ENCODE measurements around the gene GTPBP6. TPM values are rescaled to one million over a fixed set of nuclear protein-coding genes. Genes with fewer than 3 reads are reported as not detected.

Gene GTPBP6, protein sequence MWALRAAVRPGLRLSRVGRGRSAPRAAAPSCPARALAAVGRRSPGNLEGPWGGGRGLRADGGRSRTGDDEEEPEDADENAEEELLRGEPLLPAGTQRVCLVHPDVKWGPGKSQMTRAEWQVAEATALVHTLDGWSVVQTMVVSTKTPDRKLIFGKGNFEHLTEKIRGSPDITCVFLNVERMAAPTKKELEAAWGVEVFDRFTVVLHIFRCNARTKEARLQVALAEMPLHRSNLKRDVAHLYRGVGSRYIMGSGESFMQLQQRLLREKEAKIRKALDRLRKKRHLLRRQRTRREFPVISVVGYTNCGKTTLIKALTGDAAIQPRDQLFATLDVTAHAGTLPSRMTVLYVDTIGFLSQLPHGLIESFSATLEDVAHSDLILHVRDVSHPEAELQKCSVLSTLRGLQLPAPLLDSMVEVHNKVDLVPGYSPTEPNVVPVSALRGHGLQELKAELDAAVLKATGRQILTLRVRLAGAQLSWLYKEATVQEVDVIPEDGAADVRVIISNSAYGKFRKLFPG
- total RNA-seq: 10 to 100 TPM; 54.5 to 60.2 TPM

DNA sequence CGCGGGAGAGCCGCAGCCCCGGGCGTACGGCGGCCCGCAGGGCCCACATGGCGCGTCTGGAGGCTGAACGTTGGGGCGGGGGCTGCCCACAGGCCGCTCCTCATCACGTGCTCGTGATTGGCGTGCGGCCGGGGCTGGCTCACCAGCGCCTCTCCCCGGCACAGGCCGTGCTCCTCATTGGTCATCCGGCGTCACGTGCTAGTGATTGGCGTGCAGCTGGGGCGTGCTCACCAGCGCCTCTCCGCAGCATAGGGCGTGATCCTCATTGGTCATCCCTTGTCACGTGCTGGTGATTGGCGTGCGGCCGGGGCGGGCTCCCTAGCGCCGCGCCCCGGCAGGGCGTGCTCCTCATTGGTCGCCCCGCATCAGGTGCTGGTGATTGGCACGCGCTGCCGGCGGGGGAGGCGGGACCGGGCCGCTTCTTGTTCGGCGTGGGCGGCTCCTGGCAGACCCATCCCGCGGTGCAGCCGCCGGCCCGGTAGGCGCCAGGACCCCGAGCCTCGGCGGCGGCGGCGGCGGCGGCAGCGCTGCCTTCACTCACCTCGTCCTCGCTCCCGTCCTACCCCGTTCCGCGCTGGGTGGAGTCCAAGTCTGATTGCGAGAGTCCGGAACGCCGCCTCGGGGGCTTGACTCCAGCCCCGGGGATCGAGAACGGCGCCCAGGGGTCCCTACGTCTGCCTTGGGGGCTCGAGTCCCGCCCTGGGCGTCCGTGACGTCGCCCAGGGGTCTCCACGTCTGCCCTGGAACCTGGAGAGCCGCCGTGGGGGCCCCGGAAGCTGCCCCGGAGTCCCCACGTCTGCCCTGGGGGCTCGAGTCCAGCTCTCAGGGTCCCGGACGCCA lies at the start of gene GTPBP6:
GTPBP6 (minus strand) TSS at position 58 of the 840 bp plus-strand sequence; CDS start at position 49, 9 bp downstream.
- ATAC-seq: peak; percentile 78
- ChIA-PET CTCF (no interaction called here), POLR2A (no interaction called here)
- peak; percentile 99 for DNase-seq
- Mint-ChIP-seq H3K36me3 (ENCODE audit: low read depth) (peaks cover 5% of the 10 kb centered on the region), H3K27ac (peak within 1 kb of the TSS; percentile 99), H3K9me3 (ENCODE audit: low read depth) (no peaks in the 10 kb centered on the region), H3K4me1 (peaks cover 23% of the 10 kb centered on the region), H3K27me3 (no peaks in the 10 kb centered on the region), H3K4me3 (peak within 1 kb of the TSS; percentile 88)
- intact Hi-C loops (cut with DNase I, micrococcal nuclease): loop anchor here (1.0 kb wide), 4 partner anchors 36 to 1272 kb away; partner anchors contain the start of genes AKAP17A (in 1 of the 2) and SLC25A6 (in 1 of the 2)

DNA sequence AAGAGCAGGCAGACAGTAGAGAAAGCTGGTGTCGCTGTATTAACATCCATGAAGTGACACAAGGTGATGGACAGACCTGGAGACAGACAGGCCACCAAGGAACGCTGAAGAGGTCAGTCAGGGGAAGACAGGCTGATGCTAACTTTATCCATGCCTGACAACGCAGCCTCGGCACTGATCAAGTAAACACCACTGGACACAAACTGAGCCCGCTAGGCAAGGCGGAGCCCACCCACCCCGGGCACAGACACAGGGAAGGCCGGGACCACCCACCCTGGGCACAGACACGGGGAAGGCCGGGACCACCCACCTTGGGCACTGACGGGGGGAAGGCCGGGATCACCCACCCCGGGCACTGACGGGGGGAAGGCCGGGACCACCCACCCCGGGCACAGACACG lies 49.3 kb upstream of the GTPBP6 start:
- ChIA-PET CTCF (no interaction called here), POLR2A (no interaction called here)
- intact Hi-C loops (cut with DNase I, micrococcal nuclease): no loop called here
- Mint-ChIP-seq H3K4me3 (no peak overlapping the region), H3K27ac (no peak overlapping the region), H3K27me3 (peaks cover 15% of the 10 kb centered on the region), H3K4me1 (peaks cover 11% of the 10 kb centered on the region), H3K36me3 (ENCODE audit: low read depth) (peaks cover 10% of the 10 kb centered on the region), H3K9me3 (ENCODE audit: low read depth) (no peaks in the 10 kb centered on the region)
- DNase-seq (no peak), ATAC-seq (no peak)

DNA sequence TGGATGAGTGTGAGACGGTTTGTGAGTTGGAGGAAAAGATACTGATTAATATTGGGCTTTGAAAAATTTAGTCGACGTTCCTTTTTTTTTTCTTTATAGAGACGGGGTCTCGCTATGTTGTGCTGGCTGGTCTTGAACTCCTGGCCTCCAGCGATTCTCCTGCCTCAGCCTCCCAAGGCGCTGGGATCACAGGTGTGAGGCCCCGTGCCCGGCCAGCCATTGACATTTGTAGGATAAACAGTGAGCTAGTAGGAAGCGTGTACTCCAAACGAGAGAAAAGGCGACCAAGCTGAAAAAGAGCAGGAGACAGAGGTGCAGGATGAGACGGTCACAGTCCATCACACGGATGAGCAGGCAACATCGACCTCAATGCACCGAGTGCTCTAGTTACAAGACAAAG lies 48.8 kb upstream of the GTPBP6 start:
- Mint-ChIP-seq H3K36me3 (ENCODE audit: low read depth) (peaks cover 9% of the 10 kb centered on the region), H3K27ac (no peak overlapping the region), H3K9me3 (ENCODE audit: low read depth) (peaks cover under 1% of the 10 kb centered on the region), H3K4me1 (peaks cover 9% of the 10 kb centered on the region), H3K4me3 (no peak overlapping the region), H3K27me3 (peaks cover 12% of the 10 kb centered on the region)
- ATAC-seq: no peak
- ChIA-PET POLR2A (no interaction called here), CTCF (no interaction called here)
- no peak for DNase-seq
- intact Hi-C loops (cut with DNase I, micrococcal nuclease): no loop called here

DNA sequence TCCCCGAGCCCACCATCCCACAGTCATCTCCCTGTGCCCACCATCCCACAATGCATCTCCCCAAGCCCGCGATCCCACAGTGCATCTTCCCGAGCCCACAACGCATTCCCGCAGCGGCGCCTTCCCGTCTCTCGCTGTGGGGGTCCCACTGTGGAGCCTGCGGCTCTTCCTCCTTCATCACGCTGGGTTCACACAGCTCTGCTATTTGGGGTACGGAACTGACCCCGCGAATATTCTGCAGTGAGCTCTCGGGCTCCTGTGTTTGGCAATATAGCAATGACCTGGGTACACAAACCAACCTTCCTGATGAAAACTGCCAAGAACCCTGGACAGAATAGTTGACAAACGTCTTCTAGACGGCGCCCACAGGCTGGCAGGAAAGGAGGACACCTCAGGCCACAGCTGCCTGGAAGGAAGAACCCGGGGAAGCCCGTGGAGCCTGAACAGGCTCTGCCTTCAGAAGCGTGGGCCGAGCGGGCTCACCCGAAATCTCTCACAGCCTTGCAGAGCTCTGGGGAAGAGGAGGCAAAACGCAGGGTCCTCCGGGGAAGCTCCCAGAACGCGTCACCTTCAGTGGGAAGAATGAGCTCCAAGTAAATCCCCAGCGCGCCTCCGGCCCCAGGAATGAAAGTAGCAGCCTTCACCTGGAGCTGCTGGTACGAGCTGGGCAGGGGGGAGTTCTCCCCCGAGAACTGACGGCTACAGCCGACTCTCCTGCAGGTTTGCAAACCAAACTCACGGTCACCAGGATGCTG lies 45.2 kb upstream of the GTPBP6 start:
- H3K27me3 Mint-ChIP-seq: no peaks in the 10 kb centered on the region
- CTCF ChIA-PET: no interaction called here
- peaks cover 18% of the 10 kb centered on the region for H3K9me3 Mint-ChIP-seq (ENCODE audit: low read depth)
- POLR2A ChIA-PET: no interaction called here
- H3K36me3 Mint-ChIP-seq (ENCODE audit: low read depth): peaks cover 34% of the 10 kb centered on the region
- ATAC-seq (no peak), DNase-seq (no peak)
- no peak overlapping the region for H3K4me3 Mint-ChIP-seq
- no peak overlapping the region for H3K27ac Mint-ChIP-seq
- H3K4me1 Mint-ChIP-seq: no peaks in the 10 kb centered on the region
- intact Hi-C loops (cut with DNase I, micrococcal nuclease): no loop called here

DNA sequence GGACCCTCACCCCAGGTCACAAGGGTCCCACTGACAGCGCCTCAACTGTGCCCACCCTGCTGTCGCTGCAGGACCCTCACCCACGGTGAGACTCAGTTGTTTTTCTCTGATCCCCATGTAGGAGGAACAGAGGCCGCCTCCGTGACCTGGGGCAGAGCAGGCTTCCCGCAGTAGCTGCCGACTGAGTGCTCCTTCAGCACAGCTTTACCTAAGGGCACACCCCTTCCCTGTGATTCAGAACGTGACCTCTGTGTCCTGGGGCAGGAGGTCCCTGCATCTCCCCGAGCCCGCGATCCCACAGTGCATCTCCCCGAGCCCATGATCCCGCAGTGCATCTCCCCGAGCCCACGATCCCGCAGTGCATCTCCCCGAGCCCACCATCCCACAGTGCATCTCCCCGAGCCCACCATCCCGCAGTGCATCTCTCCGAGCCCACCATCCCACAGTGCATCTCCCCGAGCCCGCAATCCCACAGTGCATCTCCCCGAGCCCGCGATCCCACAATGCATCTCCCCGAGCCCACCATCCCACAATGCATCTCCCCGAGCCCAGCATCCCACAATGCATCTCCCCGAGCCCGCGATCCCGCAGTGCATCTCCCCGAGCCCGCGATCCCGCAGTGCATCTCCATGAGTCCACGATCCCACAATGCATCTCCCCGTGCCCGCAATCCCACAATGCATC lies 44.5 kb upstream of the GTPBP6 start:
- DNase-seq (no peak), ATAC-seq (no peak)
- Mint-ChIP-seq H3K27ac (no peak overlapping the region), H3K36me3 (ENCODE audit: low read depth) (peaks cover 39% of the 10 kb centered on the region), H3K4me3 (no peak overlapping the region), H3K4me1 (no peaks in the 10 kb centered on the region), H3K9me3 (ENCODE audit: low read depth) (peaks cover 21% of the 10 kb centered on the region), H3K27me3 (no peaks in the 10 kb centered on the region)
- ChIA-PET POLR2A (no interaction called here), CTCF (no interaction called here)
- intact Hi-C loops (cut with DNase I, micrococcal nuclease): no loop called here

DNA sequence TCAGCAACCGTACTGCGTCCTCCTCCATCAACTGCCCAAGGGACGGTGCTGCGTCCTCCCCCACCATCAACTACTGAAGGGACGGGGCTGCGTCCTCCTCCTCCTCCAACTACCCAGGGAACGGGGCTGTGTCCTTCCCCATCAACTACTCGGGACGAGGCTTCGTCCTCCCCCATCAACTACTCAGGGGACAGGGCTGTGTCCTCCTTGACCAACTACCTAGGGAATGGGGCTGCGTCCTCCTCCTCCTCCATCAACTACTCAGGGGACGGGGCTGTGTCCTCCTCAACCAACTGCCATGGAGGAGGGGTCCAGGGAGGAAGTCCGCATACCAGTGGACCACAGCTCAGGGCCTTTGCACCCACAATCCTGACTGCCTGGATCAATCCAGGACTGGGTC lies 43.8 kb upstream of the GTPBP6 start:
- H3K4me1 Mint-ChIP-seq: peaks cover 6% of the 10 kb centered on the region
- H3K27ac Mint-ChIP-seq: no peak overlapping the region
- H3K27me3 Mint-ChIP-seq: no peaks in the 10 kb centered on the region
- DNase-seq: no peak
- peaks cover 46% of the 10 kb centered on the region for H3K36me3 Mint-ChIP-seq (ENCODE audit: low read depth)
- peaks cover 26% of the 10 kb centered on the region for H3K9me3 Mint-ChIP-seq (ENCODE audit: low read depth)
- ATAC-seq: no peak
- ChIA-PET POLR2A (no interaction called here), CTCF (no interaction called here)
- H3K4me3 Mint-ChIP-seq: no peak overlapping the region
- intact Hi-C loops (cut with DNase I, micrococcal nuclease): no loop called here

DNA sequence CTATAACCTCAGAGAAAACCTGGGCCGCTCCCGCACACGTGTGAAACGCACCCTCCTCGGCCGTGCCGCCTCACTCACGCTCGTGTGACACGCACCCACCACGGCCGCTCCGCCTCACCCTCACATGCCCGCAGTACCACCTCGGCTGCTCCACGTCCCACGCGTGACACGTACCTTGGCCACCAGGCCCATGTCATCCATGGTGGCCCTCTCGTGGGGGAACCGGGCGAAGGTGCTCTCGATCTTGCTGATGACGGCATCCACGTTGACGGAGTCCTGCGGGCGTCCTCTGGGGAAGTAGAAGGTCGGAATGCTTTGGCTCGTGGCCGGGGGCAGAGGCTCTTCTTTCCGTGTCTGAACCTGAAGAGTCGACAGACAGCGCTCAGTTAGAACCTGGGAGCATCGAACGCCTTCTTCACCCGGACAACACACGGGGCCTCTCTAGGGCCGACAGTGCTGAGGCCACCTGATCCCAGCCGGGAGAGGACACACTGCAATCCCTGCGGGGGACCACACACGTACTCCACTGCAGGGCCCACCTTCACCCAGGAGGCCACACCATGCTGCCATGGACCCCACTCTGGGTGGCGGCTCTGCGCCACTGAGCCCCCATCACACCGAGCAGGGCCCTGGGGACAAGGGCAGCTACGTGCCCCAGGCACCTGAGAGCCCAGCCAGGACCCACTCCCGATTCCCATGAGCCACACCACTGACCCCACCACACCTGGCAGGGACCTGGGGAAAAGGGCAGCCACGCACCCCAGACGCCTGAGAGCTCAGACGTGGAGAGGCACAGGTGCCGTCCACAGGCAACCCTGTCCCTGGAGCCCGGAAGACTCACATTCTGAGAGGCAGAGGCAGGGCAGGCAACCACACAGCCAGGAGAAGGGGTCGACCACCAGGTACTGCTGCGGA lies 42.9 kb upstream of the GTPBP6 start:
- H3K4me1 Mint-ChIP-seq: peaks cover 15% of the 10 kb centered on the region
- intact Hi-C loops (cut with DNase I, micrococcal nuclease): no loop called here
- no peaks in the 10 kb centered on the region for H3K27me3 Mint-ChIP-seq
- POLR2A ChIA-PET: no interaction called here
- no peak overlapping the region for H3K27ac Mint-ChIP-seq
- no peak for DNase-seq
- no peak overlapping the region for H3K4me3 Mint-ChIP-seq
- CTCF ChIA-PET: no interaction called here
- ATAC-seq: no peak
- peaks cover 55% of the 10 kb centered on the region for H3K36me3 Mint-ChIP-seq (ENCODE audit: low read depth)
- H3K9me3 Mint-ChIP-seq (ENCODE audit: low read depth): peaks cover 26% of the 10 kb centered on the region

DNA sequence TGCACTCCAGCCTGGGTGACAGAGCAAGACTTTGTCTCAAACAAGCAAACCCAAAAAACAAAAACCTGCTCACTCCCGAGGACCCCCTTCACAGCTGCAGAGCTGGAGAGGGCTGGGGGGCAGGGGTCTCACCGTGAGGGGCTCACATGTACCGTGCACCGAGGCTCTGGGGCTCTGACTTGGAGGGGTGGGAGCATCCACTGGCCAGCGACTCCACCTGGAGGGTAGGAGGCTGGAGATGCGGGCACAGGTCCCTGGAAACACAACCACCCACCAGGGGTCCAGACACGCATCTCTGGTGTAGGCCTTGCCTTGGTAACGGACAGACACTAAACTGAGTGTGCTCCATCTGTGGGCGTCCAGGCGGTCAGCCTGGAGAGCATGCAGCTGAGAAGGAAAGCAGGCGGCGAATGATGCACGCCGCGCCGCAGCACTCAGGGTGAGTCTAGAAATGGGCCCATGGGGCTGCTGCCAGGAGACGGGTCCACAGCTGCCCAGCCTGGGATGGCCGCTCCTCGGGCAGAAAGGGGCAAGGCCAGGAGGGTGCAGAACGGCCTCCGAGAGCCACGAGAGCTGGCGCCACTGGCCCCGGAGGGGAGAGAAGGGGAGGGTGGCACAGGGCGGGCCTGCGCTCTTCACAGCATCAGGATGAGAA lies 42.0 kb upstream of the GTPBP6 start:
- ATAC-seq: no peak
- Mint-ChIP-seq H3K36me3 (ENCODE audit: low read depth) (peaks cover 60% of the 10 kb centered on the region), H3K4me1 (peaks cover 17% of the 10 kb centered on the region), H3K27me3 (no peaks in the 10 kb centered on the region), H3K4me3 (no peak overlapping the region), H3K27ac (no peak overlapping the region), H3K9me3 (ENCODE audit: low read depth) (peaks cover 26% of the 10 kb centered on the region)
- DNase-seq: no peak
- POLR2A ChIA-PET: no interaction called here
- intact Hi-C loops (cut with DNase I, micrococcal nuclease): no loop called here
- CTCF ChIA-PET: no interaction called here

DNA sequence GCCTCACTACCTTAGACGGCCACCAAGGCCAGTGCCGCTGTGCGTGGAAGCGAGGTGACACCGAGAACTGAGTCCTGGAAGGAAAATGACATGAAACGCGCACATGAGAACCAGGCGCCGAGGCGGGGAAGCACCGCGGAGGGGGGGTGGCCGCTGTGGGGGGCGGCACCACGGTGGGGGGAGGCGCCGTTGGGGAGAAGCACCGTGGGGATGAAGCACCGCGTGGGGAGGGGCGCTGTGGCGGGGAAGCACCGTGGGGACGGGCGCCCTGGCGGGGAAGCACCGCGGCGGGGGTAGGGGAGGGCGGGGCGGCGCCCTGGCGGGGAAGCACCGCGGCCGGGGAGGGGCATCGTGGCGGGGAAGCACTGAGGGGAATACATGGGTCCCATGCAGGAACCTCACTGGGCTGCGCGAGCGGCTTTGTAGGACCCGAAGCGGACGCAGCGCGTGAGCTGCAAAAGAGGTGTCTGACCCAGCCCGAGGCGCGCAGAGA lies 40.1 kb upstream of the GTPBP6 start:
- Mint-ChIP-seq H3K27ac (peak overlapping the region; percentile 55), H3K27me3 (no peaks in the 10 kb centered on the region), H3K4me1 (peaks cover 17% of the 10 kb centered on the region), H3K9me3 (ENCODE audit: low read depth) (peaks cover 26% of the 10 kb centered on the region), H3K4me3 (no peak overlapping the region), H3K36me3 (ENCODE audit: low read depth) (peaks cover 65% of the 10 kb centered on the region)
- POLR2A ChIA-PET: no interaction called here
- DNase-seq: no peak
- CTCF ChIA-PET: no interaction called here
- intact Hi-C loops (cut with DNase I, micrococcal nuclease): no loop called here
- no peak for ATAC-seq

Measured in activated CD4-positive, alpha-beta T cell treated with anti-CD3 and anti-CD28 coated beads for 36 hours (primary cell).